Erythroblast (primary cell): ENCODE results near the gene FNDC3B.
"Not testable (repeated sequence)": the region's sequence is repeated elsewhere in the genome, so short reads cannot be mapped to it uniquely, and the experiment has no call there.

Experiments
- DNase-seq, 2 experiments: peaks; one replicate each; lab custom pipeline; 2025; lab: John Stamatoyannopoulos, UW
- GATA1 ChIP-seq: IDR thresholded peaks from 2 replicates; pipeline ENCODE4 v1.6.1; 2011; ENCODE audit warnings: low read depth, mild to moderate bottlenecking, control low read depth, low read length, moderate library complexity
- POLR2A ChIP-seq: IDR thresholded peaks from 2 replicates; pipeline ENCODE4 v1.6.1; 2011; ENCODE audit warnings: mild to moderate bottlenecking, low read length

Gene FNDC3B

GRCh38 chr3:172039436-172040077, at the start of gene FNDC3B:
FNDC3B (plus strand) TSS chr3:172039578; CDS start chr3:172112480, 72,902 bp downstream.
- no peak for TF ChIP-seq GATA1
- TF ChIP-seq POLR2A, result peak; percentile 63

GRCh38 chr3:171990239-171990638, 49.1 kb upstream of the FNDC3B start:
- DNase-seq, result not testable (repeated sequence)

More at GRCh38 chr3:172039436-172040077, at the start of gene FNDC3B:
- DNase-seq, result peak; percentile 95 to 96

GRCh38 chr3:171991166-171991565, 48.2 kb upstream of the FNDC3B start:
- DNase-seq, result no peak
- TF ChIP-seq GATA1 (no peak), POLR2A (no peak)

GRCh38 chr3:171994646-171995428, 44.5 kb upstream of the FNDC3B start:
- DNase-seq, result no peak
- TF ChIP-seq GATA1 (no peak), POLR2A (no peak)

GRCh38 chr3:171995486-171995885, 43.9 kb upstream of the FNDC3B start:
- DNase-seq, result no peak
- no peak for TF ChIP-seq GATA1
- no peak for TF ChIP-seq POLR2A

- TF ChIP-seq POLR2A (no peak), GATA1 (no peak)
- no peak for DNase-seq
Measured at GRCh38 chr3:171996178-171996817, 43.1 kb upstream of the FNDC3B start.

- DNase-seq, result not testable (repeated sequence)
Measured at GRCh38 chr3:171998731-171999130, 40.6 kb upstream of the FNDC3B start.

- not testable (repeated sequence) for DNase-seq
Measured at GRCh38 chr3:172001616-172002015, 37.8 kb upstream of the FNDC3B start.

GRCh38 chr3:172002512-172003078, 36.8 kb upstream of the FNDC3B start:
- no peak for DNase-seq

GRCh38 chr3:172003146-172003545, 36.2 kb upstream of the FNDC3B start:
- no peak for DNase-seq
- TF ChIP-seq GATA1, result no peak
- no peak for TF ChIP-seq POLR2A

More at GRCh38 chr3:172002512-172003078, 36.8 kb upstream of the FNDC3B start:
- TF ChIP-seq GATA1 (no peak), POLR2A (no peak)

- TF ChIP-seq POLR2A, result no peak
- TF ChIP-seq GATA1, result no peak
- no peak for DNase-seq
Measured at GRCh38 chr3:172007065-172007370, 32.4 kb upstream of the FNDC3B start.

- TF ChIP-seq POLR2A (no peak), GATA1 (no peak)
Measured at GRCh38 chr3:172009803-172010202, 29.6 kb upstream of the FNDC3B start.

GRCh38 chr3:172012775-172013174, 26.6 kb upstream of the FNDC3B start:
- TF ChIP-seq GATA1 (no peak), POLR2A (no peak)

More at GRCh38 chr3:172009803-172010202, 29.6 kb upstream of the FNDC3B start:
- no peak for DNase-seq

GRCh38 chr3:172014145-172014544, 25.2 kb upstream of the FNDC3B start:
- TF ChIP-seq GATA1 (no peak), POLR2A (no peak)
- no peak for DNase-seq

More at GRCh38 chr3:172012775-172013174, 26.6 kb upstream of the FNDC3B start:
- DNase-seq, result no peak
